HG02798 (cell line): ENCODE measurements around the gene PPIG.
"Not testable (repeated sequence)": the region's sequence is repeated elsewhere in the genome, so short reads cannot be mapped to it uniquely, and the experiment has no call there.

ENCODE experiments used
- ATAC-seq: cut with Tn5 transposase; IDR thresholded peaks from one replicate; pipeline ENCODE4 v1.9.1; 2021; ENCODE audit warnings: mild to moderate bottlenecking; ENCODE audit not compliant: unreplicated experiment, poor library complexity

PPIG gene

DNA sequence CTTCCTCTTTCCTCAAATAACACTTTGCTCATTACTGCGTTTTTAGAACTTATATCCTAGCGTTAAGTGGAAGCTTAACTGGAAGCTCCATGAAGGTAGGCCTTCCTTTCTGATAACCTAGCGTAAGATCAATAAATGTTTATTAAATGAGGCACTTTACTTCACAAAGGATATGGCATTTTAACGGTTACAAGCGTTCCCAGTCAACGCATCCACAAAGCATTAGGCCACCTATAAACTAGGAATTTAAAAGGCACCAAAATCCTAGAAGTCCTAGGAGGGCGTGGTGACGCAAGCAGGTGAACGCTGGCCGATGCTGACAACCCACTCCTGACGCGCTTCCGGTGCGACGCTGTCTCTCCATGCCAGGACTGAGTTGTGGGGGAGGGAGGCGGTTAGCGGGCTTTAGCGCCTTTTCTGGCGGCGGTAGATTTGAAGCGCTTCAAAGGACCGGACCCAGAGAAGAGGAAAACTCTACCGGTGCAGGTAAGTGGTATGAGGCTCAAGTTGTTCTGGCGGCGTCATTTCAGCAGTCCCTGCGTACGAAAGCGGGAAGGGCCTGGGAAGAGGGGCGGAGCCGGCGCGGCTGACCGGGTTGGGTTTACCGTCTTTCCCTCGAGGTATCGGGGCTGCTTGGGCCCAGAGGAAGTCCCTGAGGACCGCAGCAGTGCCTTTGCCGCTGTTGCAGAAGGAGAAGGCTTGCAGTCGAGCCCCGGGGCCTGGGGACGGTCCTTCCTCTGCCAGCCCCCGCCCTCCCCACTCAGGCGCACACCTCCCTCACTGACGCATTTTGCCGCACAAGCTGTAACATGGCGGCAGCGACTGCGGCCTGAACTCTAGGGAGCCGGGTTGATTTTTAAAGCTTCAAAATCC lies at the start of gene PPIG:
TSS of gene PPIG (plus strand) at position 347 of the 873 bp plus-strand sequence. CDS start 19,691 bp downstream, outside the sequence.
- ATAC-seq, result peak; percentile 93

DNA sequence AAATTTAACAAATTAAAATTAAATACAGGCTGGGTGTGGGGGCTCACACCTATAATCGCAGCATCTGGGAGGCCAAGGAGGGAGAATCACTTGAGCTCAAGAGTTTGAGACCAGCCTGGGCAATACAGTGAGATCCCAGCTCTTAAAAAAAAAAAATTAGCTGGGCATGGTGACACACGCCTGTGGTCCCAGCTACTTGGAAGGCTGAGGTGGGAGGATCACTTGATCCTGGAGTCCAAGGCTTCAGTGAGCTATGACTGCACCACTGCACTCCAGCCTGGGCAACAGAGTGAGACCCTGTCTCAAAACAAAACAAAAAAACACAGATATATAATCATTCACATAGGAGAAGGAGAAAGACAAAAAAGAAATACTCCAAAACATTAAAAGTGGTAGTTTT lies 44.7 kb upstream of the PPIG start:
- ATAC-seq, result not testable (repeated sequence)

DNA sequence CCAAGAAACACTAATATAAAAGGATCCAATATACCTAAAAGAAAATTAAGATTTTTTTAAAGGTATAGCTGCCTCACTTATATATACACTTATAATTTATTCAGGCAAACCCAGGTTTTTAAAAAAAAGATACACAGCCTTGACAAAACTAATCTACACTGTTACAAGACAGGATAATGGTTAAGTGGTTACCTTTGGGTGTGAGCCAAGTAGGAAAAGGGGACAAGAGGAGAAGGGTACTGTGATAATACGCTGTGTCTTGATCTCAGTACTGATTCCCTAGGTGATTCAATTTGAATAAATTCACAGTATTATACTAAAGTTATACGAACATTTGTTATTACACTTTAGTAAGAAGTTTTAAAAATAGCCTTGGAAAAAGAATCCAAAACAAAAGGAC lies 44.0 kb upstream of the PPIG start:
- no peak for ATAC-seq

GRCh38 chr2:169542433-169542832 lies 41.7 kb upstream of the PPIG start:
- no peak for ATAC-seq

DNA sequence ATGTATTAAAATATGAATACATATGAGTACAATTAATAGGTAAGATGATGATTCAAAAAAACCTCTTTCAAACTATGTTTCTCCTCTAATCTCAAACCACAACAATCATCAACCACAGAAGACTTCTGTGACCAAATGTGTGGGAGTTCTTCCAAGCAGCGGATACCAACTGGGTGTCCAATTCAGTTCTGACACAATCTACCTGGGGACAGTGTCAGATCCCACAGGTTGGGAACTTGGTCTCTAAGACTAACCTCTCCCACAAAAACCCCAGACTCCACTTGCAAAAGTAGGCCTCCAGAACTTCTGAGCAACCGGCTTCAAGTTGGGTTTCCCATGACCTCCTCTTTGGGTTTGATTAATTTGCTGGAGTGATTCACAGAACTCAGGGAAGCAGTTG lies 37.4 kb upstream of the PPIG start:
- ATAC-seq, result no peak

DNA sequence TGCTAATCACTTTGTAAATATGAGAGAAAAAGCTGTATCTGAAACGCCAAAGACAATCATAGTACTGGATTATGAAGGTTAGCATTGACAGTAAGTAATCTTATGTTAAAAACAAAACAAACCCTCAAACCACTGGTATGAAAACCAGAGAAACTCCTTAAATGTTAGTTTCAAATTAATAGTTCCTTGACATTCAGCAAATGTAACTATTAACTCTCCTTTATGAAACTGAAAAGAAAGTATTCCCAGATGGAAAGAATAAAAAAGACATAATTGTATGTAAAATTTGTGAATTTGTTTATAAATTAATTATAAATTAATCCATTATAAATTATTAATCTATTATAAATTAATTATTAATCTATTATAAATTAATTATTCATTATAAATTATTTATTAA lies 22.8 kb upstream of the PPIG start:
- ATAC-seq, result no peak

- ATAC-seq, result not testable (repeated sequence)
Measured at GRCh38 chr2:169562084-169562483, 22.1 kb upstream of the PPIG start.

DNA sequence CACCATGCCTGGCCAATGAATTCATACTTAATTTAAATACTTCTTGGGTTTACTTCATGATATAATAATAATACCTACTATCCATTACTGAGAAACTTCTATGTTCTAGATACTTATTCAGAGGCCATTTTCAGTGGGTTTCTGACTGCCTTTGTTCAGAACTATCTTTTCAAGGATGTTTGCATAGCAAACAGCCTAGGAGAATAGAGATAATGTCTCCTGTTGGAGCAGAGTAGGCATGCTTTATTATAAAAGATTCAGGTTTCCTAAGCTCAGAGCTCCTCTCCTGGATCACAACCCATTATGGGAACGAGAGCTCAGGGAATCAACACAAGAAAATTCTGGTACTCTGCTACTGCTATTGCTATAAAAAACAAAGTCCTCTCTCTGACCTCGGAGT lies 21.6 kb upstream of the PPIG start:
- ATAC-seq, result no peak

DNA sequence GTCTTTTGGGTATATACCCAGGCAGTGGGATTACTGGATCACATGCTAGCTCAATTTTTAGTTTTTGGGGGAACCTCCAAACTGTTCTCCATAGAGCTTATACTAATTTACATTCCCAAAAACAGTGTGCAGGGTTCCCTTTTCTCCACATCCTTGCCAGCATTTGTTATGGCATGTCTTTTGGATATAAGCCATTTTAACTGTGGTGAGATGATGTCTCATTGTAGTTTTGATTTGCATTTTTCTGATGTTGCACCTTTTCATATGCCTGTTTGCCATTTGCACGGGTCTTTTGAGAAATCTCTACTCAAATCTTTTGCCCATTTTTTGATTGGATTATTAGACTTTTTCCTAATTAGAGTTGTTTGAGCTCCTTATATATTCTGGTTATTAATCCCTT lies 18.5 kb upstream of the PPIG start:
- no peak for ATAC-seq

- ATAC-seq, result no peak
Measured at GRCh38 chr2:169569948-169570347, 14.2 kb upstream of the PPIG start.

GRCh38 chr2:169570752-169571151 lies 13.4 kb upstream of the PPIG start:
- not testable (repeated sequence) for ATAC-seq

DNA sequence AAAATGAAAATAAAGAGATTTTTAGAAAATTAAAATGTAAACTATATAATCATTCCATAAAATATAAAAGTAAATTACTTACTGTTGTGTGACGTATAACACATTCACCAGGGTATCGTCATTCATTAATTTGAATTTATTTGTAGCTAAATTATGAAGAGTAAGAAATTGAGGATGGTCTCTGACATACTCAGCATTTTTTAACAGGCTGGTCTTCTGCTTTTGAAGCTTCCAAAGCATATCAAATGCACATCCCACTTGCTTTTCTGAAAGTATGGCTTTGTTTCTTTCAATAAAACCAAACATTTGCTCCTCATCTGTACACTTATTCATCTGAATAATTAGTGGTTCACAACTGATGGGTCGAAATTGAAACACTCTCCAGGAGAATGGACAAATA lies 12.6 kb upstream of the PPIG start:
- ATAC-seq, result no peak

DNA sequence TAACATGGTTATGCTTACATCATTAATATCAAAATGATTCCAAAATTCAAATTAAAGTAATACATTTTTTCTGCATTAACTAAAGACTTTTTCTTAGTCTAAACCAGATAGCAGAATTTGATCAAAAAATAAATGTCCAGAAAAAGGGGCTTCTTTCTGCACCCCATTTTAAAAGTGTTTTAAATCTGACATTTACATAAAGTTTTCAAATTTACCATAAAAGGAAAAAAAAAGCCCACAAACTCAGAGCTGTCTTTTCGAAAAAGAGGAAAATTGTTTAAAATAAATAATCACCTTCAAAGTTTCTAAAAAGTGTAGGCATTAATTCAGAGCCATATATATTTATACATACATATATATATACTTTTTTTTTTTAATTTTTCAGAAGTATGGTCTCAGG lies 12.0 kb upstream of the PPIG start:
- ATAC-seq, result no peak

- ATAC-seq, result no peak
Measured at GRCh38 chr2:169572821-169573159, 11.4 kb upstream of the PPIG start.

GRCh38 chr2:169573160-169573973 lies 10.8 kb upstream of the PPIG start, which contains the start of gene FASTKD1:
TSS of gene FASTKD1 (minus strand) at chr2:169573865. CDS start at chr2:169572029, 1,836 bp downstream.
- ATAC-seq, result peak; percentile 99

GRCh38 chr2:169573974-169574299 lies 10.2 kb upstream of the PPIG start:
- ATAC-seq, result no peak

GRCh38 chr2:169574539-169574938 lies 9.6 kb upstream of the PPIG start:
- not testable (repeated sequence) for ATAC-seq

DNA sequence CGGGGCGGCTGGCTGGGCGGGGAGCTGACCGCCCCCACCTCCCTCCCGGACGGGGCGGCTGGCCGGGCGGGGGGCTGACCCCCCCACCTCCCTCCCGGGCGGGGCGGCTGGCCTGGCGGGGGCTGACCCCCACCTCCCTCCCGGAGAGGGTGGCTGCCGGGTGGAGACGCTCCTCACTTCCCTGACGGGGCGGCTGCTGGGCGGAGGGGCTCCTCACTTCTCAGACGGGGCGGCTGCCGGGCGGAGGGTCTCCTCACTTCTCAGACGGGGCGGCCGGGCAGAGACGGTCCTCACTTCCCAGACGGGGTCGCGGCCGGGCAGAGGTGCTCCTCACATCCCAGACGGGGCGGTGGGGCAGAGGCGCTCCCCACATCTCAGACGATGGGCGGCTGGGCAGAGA lies 8.9 kb upstream of the PPIG start:
- not testable (repeated sequence) for ATAC-seq

- ATAC-seq, result no peak
Measured at GRCh38 chr2:169579044-169579443, 5.1 kb upstream of the PPIG start.

GRCh38 chr2:169582552-169583266 lies 1.4 kb upstream of the PPIG start:
- not testable (repeated sequence) for ATAC-seq

GRCh38 chr2:169583518-169583917 lies 633 bp upstream of the PPIG start:
- no peak for ATAC-seq
